Measurements from ENCODE around the gene GPAT2. TPM values are rescaled to one million over a fixed set of nuclear protein-coding genes. Genes with fewer than 3 reads are reported as not detected.
"Not testable (repeated sequence)": the region's sequence is repeated elsewhere in the genome, so short reads cannot be mapped to it uniquely, and the experiment has no call there.

GPAT2 gene
- total and polyA plus RNA-seq, 2 of the 8 experiments (the other 6 are each of a cell fraction or from before 2014, with no cell fraction given): 0.26 to 0.63 TPM

GRCh38 chr2:96065381-96065930, 30.7 kb upstream of the GPAT2 start:
- peaks cover 10% of the 10 kb centered on the region; the same call in 1 of the 2 replicates for H3K23me2 ChIP-seq (ENCODE audit: low read depth, low read length)
- no peak for DNase-seq (ENCODE audit: low read depth in 1 of 2, low spot score in 2 of 2)
- H3K27ac ChIP-seq (ENCODE audit: low read depth, low read length): no peak overlapping the region
- no peaks in the 10 kb centered on the region for H3K36me3 ChIP-seq (ENCODE audit: control insufficient read depth in 2 of 4, insufficient read depth in 4 of 4, low read length in 3 of 4)
- 82% methylated on average over 4 of the region's 4 CpGs; no CpG with 5 or more reads in 1 of the 2 experiments for WGBS, 2 experiments (ENCODE audit: extremely low coverage in 1 of 2, insufficient coverage in 1 of 2, insufficient read length in 1 of 2, insufficient replicate concordance in 2 of 2, low coverage in 1 of 2, low lambda C conversion rate in 2 of 2, missing lambda C conversion rate in 1 of 2)
- no peak overlapping the region for H3K23ac ChIP-seq (ENCODE audit: insufficient read length)
- H3K4me2 ChIP-seq (ENCODE audit: insufficient read depth in 1 of 2, low read depth in 2 of 2, low read length in 2 of 2): no peak overlapping the region
- H3K9me3 ChIP-seq (ENCODE audit: insufficient read depth in 2 of 2, low read depth in 1 of 2, low read length in 1 of 2): no peaks in the 10 kb centered on the region
- ChIA-PET CTCF (ENCODE audit: partially characterized antibody) (interaction anchor here (0.7 to 1.4 kb wide), 5 partner anchors 26 to 1635 kb away, joined by 3 to 6 read pairs (median 3); no protein-coding TSS in a partner anchor), POLR2A (ENCODE audit: partially characterized antibody) (interaction anchor here (1.0 kb wide), 1 partner anchor 32 kb away, joined by 3 read pairs; no protein-coding TSS in a partner anchor)
- no peaks in the 10 kb centered on the region for H3K79me1 ChIP-seq (ENCODE audit: low read depth, low read length)
- H3K14ac ChIP-seq (ENCODE audit: insufficient read length): no peak overlapping the region
- no peak overlapping the region for H2AK5ac ChIP-seq (ENCODE audit: low read depth, low read length)
- H3K4me1 ChIP-seq (replicated peaks in 1 of 4; ENCODE audit: control insufficient read depth in 3 of 4, insufficient read depth in 4 of 4, low read length in 3 of 4): peaks cover 0 to 7% (median 1%) of the 10 kb centered on the region in 4 experiments; a peak in 1 of 7 replicates
- no peak overlapping the region for H3K18ac ChIP-seq (ENCODE audit: extremely low read depth, low read length)
- no peak overlapping the region for H2BK5ac ChIP-seq (ENCODE audit: low read depth, low read length)
- H4K20me1 ChIP-seq (replicated peaks in 1 of 2; ENCODE audit: control insufficient read depth in 1 of 2, insufficient read depth in 2 of 2, low read length in 2 of 2): no peaks in the 10 kb centered on the region
- H2AFZ ChIP-seq (ENCODE audit: low read length): no peak overlapping the region
- no peaks in the 10 kb centered on the region for H3K27me3 ChIP-seq (replicated peaks in 1 of 4; ENCODE audit: control insufficient read depth in 3 of 4, extremely low read depth in 1 of 4, insufficient read depth in 3 of 4, low read length in 3 of 4)
- H3K4me3 ChIP-seq (ENCODE audit: extremely low read depth in 1 of 4, insufficient read depth in 2 of 4, low read depth in 3 of 4, low read length in 4 of 4): no peak overlapping the region
- TF ChIP-seq PHF8 (conservative IDR thresholded peaks at IDR 0.05; ENCODE audit: low read depth, low read length): no peak
- no peak overlapping the region for H4K91ac ChIP-seq (replicated peaks; ENCODE audit: insufficient read length, low read length)
- no peak overlapping the region for H2BK120ac ChIP-seq (replicated peaks; ENCODE audit: low read depth, low read length)
- H3K9ac ChIP-seq (replicated peaks in 1 of 4; ENCODE audit: extremely low read depth in 1 of 4, low read depth in 3 of 4, low read length in 3 of 4): no peak overlapping the region
- no peak overlapping the region; the same call in 1 of the 2 replicates for H4K8ac ChIP-seq (ENCODE audit: extremely low read depth, insufficient read depth, low read length)
- no peak overlapping the region for H3K4ac ChIP-seq (replicated peaks; ENCODE audit: insufficient read length, low read depth, low read length)
- H4K5ac ChIP-seq (ENCODE audit: insufficient read length, low read depth, low read length): no peak overlapping the region
- H3K56ac ChIP-seq (replicated peaks; ENCODE audit: insufficient read length, low read depth, low read length): no peak overlapping the region
- no peak overlapping the region for H2BK15ac ChIP-seq (ENCODE audit: low read length)
- no peak overlapping the region for H2BK20ac ChIP-seq (ENCODE audit: low read length)
- no peaks in the 10 kb centered on the region for H3K79me2 ChIP-seq (ENCODE audit: control insufficient read depth in 1 of 2, insufficient read depth in 2 of 2, low read length in 2 of 2)
- no peak overlapping the region for H2BK12ac ChIP-seq (ENCODE audit: low read depth, low read length)
- FAIRE-seq: no peak

- H3K4ac ChIP-seq (replicated peaks; ENCODE audit: insufficient read length, low read depth, low read length); H2BK15ac ChIP-seq (ENCODE audit: low read length); FAIRE-seq; H2BK20ac ChIP-seq (ENCODE audit: low read length); H4K20me1 ChIP-seq (replicated peaks in 1 of 2; ENCODE audit: control insufficient read depth in 1 of 2, insufficient read depth in 2 of 2, low read length in 2 of 2); H3K27me3 ChIP-seq (replicated peaks in 1 of 4; ENCODE audit: control insufficient read depth in 3 of 4, extremely low read depth in 1 of 4, insufficient read depth in 3 of 4, low read length in 3 of 4); H2BK5ac ChIP-seq (ENCODE audit: low read depth, low read length); H2BK120ac ChIP-seq (replicated peaks; ENCODE audit: low read depth, low read length); H4K91ac ChIP-seq (replicated peaks; ENCODE audit: insufficient read length, low read length); H4K5ac ChIP-seq (ENCODE audit: insufficient read length, low read depth, low read length); H3K9me3 ChIP-seq (ENCODE audit: insufficient read depth in 2 of 2, low read depth in 1 of 2, low read length in 1 of 2); H2AK5ac ChIP-seq (ENCODE audit: low read depth, low read length); H3K27ac ChIP-seq (ENCODE audit: low read depth, low read length); H3K4me1 ChIP-seq (replicated peaks in 1 of 4; ENCODE audit: control insufficient read depth in 3 of 4, insufficient read depth in 4 of 4, low read length in 3 of 4); H2AFZ ChIP-seq (ENCODE audit: low read length); H3K23me2 ChIP-seq (ENCODE audit: low read depth, low read length); H3K4me2 ChIP-seq (ENCODE audit: insufficient read depth in 1 of 2, low read depth in 2 of 2, low read length in 2 of 2); H4K8ac ChIP-seq (ENCODE audit: extremely low read depth, insufficient read depth, low read length); H3K18ac ChIP-seq (ENCODE audit: extremely low read depth, low read length); H3K14ac ChIP-seq (ENCODE audit: insufficient read length); H3K79me1 ChIP-seq (ENCODE audit: low read depth, low read length); H3K23ac ChIP-seq (ENCODE audit: insufficient read length); H3K36me3 ChIP-seq (ENCODE audit: control insufficient read depth in 2 of 4, insufficient read depth in 4 of 4, low read length in 3 of 4); H2BK12ac ChIP-seq (ENCODE audit: low read depth, low read length); H3K79me2 ChIP-seq (ENCODE audit: control insufficient read depth in 1 of 2, insufficient read depth in 2 of 2, low read length in 2 of 2); DNase-seq (ENCODE audit: low read depth in 1 of 2, low spot score in 2 of 2); H3K4me3 ChIP-seq (ENCODE audit: extremely low read depth in 1 of 4, insufficient read depth in 2 of 4, low read depth in 3 of 4, low read length in 4 of 4); H3K9ac ChIP-seq (replicated peaks in 1 of 4; ENCODE audit: extremely low read depth in 1 of 4, low read depth in 3 of 4, low read length in 3 of 4): not testable (repeated sequence)
- peak overlapping the region; percentile 87 for H3K56ac ChIP-seq (replicated peaks; ENCODE audit: insufficient read length, low read depth, low read length)
- ChIA-PET CTCF (ENCODE audit: partially characterized antibody) (interaction anchor here (1.0 to 1.4 kb wide), 4 partner anchors 75 to 1636 kb away, joined by 3 to 6 read pairs (median 4); no protein-coding TSS in a partner anchor), POLR2A (ENCODE audit: partially characterized antibody) (interaction anchor here (1.0 kb wide), 1 partner anchor 33 kb away, joined by 3 read pairs; no protein-coding TSS in a partner anchor)
These were observed 30.0 kb upstream of the GPAT2 start for GRCh38 chr2:96064760-96065159.
